ENCODE results near the gene CPNE7. TPM values are rescaled to one million over a fixed set of nuclear protein-coding genes. Genes with fewer than 3 reads are reported as not detected.

Gene CPNE7
- polyA plus RNA-seq, 1 donor, result 0.43 TPM

DNA sequence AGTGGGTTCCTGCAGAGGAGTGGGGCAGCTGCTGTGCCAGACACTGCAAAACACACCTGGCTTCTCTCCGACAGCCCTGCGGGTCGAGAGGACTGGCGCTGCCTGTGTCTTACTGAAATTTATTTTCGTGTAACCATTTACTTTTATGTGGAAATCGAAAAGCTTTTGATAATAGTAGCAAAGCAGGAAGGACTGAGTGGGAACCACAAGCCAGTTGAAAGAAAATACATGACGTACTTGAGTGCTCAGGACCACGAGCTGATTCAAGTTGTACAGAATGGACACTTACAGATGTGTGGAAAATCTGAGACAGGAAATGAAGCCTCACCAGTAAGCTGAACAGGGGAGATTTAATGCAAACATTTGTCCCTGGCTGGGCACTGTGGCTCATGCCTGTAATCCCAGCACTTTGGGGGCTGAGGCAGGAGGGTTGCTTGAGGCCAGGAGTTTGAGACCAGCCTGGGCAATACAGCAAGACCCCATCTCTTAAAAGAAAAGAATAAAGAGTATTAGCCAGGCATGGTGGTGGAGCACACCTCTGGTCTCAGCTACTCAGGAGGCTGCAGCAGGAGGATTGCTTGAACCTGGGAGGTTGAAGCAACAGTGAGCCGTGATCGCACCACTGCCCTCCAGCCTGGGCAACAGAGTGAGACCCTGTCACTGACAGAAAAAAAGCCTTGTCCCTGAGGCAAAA, 26.4 kb upstream of the CPNE7 start:
- no peak for DNase-seq (ENCODE audit: low read depth)

DNA sequence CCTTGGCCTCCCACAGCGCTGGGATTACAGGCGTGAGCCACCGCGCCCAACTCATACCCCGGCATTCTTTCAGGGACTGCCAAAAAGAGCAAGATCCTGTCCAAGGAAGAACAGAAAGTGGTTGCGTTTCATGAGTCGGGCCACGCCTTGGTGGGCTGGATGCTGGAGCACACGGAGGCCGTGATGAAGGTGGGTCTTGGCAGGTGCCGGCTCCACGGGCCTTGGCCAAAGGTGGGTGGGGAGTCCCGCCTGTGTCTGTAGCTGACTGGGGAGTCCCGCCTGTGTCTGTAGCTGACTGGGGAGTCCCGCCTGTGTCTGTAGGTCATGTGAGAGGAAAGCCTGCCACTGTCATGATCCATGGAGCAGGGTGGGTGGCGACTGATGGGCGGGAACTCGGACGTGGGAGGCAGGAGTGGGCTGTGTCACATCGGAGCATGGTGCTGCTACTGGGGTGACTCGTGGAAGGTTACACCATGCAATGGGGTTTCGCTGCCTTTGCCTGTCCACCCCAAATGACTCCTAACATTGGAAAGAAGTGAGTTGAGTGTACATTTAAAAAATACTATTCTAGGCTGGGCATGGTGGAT, 25.0 kb upstream of the CPNE7 start:
- DNase-seq (ENCODE audit: low read depth), result no peak

DNA sequence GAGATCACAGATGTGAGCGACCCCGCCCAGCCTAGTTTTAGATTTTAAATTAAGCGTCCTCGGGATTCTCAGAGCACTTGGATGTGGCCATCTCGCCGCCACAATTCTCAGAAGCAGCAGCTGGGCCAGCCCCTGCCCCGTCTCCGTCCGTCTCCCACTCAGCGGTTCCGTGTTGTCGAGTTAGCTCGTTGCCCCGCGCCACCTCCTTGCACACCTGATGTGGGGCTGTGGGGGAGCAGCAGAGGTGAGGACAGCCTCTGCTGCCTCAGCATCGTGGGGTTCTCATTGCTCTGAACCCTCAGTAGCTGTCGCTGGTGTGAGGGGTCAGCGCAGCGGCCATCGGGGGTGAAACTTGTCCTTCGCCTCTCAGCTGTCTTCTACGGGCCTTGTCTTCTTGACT, 23.2 kb upstream of the CPNE7 start:
- no peak for DNase-seq (ENCODE audit: low read depth)

DNA sequence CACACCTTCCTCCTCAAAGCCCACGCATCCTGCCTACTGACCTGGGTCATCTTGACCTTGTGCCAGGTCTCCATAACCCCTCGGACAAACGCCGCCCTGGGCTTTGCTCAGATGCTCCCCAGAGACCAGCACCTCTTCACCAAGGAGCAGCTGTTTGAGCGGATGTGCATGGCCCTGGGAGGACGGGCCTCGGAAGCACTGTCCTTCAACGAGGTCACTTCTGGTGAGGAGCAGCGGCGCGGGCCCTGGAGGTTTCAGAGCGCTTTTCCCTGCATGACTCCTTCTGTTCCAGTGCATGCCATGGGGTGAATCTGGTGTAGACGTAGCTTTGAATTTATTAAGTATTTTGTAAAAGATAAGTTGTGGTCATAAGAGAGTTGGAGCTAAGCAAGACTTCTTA, 22.6 kb upstream of the CPNE7 start:
- DNase-seq (ENCODE audit: low read depth), result no peak

DNA sequence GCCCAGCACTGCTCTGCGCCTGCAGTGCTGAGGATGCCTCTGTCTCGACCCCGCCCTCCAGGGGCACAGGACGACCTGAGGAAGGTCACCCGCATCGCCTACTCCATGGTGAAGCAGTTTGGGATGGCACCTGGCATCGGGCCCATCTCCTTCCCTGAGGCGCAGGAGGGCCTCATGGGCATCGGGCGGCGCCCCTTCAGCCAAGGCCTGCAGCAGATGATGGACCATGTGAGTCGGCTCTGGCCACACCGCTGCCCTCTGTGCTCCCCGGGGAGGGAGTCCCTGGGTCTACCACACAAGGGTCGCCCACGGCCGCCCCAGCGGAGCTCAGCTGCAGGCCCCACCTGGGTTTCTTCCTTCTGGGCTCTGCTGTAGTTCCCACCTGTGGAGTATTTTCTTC, 21.8 kb upstream of the CPNE7 start:
- no peak for DNase-seq (ENCODE audit: low read depth)

DNA sequence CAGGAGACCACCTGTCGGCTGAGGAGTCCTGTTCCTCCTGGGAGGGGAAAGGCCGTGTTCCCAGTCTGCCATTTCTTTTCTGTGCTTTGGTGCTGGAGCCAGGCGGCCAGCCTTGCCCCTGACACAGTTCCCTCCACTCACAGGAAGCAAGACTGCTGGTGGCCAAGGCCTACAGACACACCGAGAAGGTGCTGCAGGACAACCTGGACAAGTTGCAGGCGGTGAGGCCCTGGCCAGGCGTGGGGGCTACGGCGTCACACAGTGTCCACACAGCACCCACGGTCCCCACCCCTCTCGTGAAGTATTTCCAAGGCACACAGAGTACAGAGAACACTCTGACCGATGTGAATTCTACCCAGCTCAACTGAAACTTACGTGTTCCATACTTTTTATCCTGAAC, 21.2 kb upstream of the CPNE7 start:
- DNase-seq (ENCODE audit: low read depth), result no peak

DNA sequence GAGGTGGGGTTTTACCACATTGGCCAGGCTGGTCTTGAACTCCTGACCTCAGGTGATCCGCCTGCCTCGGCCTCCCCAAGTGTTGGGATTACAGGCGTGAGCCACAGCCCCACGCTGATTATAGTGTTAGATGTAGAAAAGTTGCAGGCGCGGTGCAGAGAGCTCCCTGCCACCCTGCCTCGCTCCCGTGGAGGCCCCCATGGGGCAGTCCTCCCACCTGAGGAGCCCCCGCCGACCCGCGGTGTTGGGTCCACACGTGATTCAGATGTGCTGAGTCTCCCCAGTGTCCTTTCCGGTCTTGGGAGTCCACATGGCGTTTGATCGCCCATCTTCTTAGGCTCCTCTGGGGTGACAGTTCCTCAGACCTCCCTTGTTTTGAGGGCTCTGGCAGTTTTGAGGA, 20.3 kb upstream of the CPNE7 start:
- no peak for DNase-seq (ENCODE audit: low read depth)

DNA sequence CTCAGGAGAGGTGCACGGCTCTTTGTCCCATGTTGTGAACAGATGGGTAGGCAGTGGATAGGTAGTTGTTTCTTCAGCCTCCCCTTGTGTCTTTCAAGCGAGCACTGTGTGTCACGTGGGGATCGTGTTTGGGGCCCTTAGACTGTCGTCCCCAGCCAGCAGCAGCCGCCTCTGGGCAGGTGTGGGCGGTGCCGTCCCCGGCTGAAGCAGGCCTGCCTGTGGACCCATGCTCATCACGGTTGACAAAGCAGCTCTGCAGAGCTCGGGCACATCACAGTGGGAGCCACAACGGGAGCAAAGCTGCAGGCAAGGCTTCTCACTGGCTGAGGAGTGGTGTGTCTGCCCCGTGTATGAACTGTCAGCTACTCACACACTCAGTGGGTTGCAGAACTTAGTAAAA, 19.8 kb upstream of the CPNE7 start:
- DNase-seq (ENCODE audit: low read depth), result no peak

DNA sequence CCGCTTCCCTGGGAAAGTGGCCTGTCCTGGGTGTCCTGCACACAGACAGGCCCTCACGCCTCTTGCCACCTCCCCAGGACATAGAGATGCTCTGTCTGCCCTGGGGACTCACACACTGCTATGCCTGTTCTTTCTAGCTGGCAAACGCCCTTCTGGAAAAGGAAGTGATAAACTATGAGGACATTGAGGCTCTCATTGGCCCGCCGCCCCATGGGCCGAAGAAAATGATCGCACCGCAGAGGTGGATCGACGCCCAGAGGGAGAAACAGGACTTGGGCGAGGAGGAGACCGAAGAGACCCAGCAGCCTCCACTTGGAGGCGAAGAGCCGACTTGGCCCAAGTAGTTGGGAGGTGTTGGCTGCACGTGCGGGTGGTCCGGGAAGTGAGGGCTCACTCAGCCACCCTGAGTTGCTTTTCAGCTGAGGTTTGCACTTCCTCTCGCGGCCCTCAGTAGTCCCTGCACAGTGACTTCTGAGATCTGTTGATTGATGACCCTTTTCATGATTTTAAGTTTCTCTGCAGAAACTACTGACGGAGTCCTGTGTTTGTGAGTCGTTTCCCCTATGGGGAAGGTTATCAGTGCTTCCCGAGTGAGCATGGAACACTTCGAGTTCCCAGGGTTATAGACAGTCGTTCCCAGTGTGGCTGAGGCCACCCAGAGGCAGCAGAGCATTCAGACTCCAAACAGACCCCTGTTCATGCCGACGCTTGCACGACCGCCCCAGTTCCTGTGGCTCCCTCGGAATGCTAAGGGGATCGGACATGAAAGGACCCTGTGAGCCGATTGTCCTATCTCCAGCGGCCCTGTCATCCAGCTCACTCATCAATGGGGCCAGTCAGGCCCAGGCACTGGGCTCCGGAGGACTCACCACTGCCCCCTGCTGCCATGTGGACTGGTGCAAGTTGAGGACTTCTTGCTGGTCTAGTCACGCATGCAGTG, 18.5 kb upstream of the CPNE7 start:
- DNase-seq (ENCODE audit: low read depth), result no peak

DNA sequence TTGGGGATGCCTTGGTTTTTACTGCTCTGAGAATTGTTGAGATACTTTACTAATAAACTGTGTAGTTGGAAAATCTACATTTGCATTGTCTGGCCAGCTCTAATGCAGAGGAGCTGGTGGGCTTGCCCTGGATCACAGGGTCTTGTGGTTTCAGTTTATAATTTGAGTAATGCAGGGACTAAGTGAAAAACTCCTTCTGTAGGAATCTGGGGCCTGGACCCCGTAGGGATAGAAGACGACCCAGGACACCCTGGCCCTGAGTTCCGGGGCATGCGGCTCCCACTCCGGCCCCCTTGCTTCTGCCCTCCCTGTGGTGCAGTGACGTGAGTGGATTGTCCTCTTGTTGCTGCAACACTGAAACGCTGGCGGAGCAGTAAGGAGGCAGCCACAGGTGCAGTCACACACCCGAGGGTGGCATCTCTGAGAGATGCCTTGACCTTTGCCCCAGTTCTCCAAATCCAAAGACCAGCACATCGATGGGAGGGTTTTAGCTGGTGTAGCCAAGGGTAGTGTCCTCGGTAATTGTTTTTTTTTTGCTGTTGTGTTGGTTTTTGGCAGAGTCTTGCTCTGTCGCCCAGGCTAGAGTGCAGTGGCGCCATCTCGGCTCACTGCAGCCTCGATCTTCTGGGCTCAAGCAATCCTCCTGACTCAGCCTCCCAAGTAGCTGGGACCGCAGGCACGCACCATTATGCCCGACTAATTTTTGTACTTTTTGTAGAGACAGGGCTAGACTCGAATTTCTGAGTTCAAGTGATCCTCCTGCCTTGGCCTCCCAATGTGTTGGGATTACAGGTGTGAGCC, 17.7 kb upstream of the CPNE7 start:
- no peak for DNase-seq (ENCODE audit: low read depth)

DNA sequence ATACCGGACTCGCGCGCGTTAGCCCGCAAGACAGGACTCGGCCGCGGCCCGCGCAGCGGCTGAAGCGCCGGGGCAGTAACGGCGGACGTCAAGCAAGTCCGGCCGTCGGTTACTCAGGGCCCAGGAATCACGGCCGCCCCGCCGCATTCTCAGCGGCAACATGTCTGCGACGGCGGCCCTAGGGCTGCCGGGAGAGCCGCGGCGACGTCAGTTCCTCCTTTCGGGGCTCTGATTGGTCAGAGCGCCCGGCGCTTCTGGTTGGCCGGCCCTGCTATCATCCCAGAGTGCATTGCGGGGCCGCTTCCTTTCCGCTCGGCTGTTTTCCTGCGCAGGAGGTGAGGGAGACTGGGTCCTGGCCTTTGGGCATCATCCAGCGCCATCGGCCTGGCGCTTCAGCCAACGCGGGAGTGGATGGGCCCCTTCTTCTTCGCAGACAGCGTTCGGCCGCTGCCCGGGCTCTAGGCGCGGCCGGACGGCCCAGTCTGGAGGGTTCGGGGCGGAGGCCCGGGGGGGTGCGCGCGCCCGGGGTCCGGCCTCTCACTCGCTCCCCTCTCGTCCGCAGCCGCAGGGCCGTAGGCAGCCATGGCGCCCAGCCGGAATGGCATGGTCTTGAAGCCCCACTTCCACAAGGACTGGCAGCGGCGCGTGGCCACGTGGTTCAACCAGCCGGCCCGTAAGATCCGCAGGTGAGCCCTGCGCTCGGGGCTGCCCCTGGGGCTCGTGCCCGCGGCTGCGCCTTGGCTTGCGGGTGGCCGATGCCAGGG, 15.0 kb upstream of the CPNE7 start, which contains the start of gene RPL13:
RPL13 (plus strand) TSS at position 305 of the 764 bp plus-strand sequence; CDS start at position 583, 278 bp downstream.
- peak; percentile 89 for DNase-seq (ENCODE audit: low read depth)

DNA sequence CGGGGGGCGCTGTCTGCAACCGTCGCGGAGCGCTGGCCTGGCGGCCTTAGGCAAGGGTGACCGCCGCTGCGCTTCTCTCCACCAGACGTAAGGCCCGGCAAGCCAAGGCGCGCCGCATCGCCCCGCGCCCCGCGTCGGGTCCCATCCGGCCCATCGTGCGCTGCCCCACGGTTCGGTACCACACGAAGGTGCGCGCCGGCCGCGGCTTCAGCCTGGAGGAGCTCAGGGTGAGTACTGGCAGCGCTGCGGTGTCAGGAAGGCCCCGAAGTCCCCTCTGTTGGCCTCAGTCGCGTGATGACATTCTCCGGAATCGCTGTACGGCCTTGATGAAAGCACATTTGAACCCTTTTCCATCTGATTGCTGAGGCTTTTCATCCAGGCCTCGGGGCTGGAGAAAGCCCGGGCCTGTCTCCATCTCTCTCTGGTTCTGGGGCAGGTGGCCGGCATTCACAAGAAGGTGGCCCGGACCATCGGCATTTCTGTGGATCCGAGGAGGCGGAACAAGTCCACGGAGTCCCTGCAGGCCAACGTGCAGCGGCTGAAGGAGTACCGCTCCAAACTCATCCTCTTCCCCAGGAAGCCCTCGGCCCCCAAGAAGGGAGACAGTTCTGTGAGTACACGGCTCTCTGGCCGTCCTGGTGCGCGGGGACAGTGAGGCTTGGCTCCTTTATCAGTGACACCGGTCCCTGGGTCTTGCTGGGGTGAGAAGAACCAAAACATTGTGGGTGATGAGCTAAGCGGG, 14.2 kb upstream of the CPNE7 start:
- no peak for DNase-seq (ENCODE audit: low read depth)

DNA sequence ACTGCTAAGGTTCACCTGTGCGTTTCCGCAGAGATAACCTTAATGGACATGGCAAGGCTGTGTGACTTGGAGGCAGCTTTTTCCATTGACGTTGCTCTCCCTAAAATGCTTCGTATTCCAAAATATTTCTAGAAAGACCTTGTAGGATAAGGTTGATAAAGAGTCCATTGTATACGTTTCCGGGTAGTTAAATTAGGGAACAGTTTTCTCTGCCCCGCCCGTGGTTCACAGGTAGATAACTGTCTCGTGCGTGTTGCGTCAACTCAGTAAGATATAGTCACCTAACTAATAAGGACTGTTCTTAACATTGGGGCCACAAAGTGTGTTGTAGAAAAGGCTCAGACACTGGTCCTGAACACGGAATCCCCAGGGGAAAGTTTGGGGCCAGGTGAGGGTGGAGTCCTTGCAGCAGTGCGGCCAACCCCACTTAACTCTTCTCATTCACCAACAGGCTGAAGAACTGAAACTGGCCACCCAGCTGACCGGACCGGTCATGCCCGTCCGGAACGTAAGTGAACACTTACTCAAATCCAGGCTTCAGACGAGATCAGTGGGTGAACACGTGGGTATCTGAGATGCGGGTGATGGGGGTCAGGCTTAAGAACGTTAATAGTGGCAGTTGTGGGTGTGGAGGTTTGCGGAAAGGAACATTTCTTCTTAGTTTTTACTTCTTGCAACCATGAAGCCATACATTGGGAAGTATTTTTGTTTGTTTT, 13.5 kb upstream of the CPNE7 start:
- no peak for DNase-seq (ENCODE audit: low read depth)

DNA sequence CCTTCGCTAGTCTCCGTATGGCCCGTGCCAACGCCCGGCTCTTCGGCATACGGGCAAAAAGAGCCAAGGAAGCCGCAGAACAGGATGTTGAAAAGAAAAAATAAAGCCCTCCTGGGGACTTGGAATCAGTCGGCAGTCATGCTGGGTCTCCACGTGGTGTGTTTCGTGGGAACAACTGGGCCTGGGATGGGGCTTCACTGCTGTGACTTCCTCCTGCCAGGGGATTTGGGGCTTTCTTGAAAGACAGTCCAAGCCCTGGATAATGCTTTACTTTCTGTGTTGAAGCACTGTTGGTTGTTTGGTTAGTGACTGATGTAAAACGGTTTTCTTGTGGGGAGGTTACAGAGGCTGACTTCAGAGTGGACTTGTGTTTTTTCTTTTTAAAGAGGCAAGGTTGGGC, 12.6 kb upstream of the CPNE7 start:
- no peak for DNase-seq (ENCODE audit: low read depth)

DNA sequence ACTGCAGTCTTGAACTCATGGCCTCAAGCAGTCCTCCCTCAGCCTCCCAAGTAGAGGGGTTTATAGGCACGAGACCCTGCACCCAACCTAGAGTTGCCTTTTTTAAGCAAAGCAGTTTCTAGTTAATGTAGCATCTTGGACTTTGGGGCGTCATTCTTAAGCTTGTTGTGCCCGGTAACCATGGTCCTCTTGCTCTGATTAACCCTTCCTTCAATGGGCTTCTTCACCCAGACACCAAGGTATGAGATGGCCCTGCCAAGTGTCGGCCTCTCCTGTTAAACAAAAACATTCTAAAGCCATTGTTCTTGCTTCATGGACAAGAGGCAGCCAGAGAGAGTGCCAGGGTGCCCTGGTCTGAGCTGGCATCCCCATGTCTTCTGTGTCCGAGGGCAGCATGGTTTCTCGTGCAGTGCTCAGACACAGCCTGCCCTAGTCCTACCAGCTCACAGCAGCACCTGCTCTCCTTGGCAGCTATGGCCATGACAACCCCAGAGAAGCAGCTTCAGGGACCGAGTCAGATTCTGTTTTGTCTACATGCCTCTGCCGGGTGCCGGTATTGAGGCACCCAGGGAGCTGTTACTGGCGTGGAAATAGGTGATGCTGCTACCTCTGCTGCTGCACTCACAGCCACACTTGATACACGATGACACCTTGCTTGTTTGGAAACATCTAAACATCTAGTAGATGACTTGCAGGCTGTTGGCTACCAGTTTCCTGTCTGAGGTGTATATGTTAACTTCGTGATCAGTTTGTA, 11.7 kb upstream of the CPNE7 start:
- no peak for DNase-seq (ENCODE audit: low read depth)

DNA sequence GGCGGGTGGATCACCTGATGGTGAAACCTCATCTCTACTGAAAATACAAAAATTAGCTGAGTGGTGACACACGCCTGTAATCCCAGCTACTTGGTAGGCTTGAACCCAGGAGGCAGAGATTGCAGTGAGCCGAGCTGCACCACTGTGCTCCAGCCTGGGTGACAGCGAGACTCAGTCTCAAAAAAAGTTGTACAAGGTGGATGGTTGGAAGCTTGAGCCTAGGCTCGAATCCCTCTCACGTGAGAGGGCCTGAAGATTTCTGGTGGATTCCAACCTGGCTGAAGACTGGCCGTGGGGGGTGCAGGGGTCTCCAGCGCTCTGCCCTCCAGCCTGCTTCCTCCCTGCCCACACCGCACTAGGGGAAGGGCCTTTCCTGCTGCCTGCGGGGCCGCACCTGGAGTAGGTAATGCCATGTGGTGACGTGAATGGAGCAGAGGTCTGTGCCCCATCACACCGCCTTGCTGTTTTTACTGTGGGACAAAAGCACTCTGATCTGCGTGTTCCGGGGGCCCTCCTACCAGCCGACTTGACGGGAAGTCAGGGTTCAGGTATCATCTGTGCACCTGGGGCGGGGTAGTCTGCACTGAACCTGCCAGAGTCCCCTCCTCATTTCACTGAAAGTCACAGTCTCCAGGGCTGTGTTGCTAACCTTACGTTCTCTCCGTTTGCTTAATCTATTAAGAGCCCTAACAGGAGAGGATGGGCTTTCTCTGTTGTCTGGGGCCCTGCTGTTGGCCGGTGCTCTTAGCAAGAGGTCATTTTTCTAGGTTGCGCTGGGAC, 10.9 kb upstream of the CPNE7 start:
- no peak for DNase-seq (ENCODE audit: low read depth)

DNA sequence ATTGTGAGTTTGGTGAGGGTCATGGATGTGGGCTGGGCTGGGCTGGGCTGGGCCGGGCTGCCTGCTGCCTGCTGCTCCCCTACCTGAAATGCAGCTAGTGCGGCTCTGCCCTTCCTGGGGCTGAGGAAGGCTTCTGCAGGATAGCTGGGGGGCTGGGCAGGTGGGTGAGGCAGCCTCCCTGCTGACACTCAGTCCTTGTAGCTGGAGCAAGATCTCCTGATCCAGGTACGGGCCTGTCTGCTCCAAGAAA, 10.4 kb upstream of the CPNE7 start:
- no peak for DNase-seq (ENCODE audit: low read depth)
